ENCODE data around the gene RASA3.
"Not testable (repeated sequence)": the region's sequence is repeated elsewhere in the genome, so short reads cannot be mapped to it uniquely, and the experiment has no call there.

Gene RASA3

DNA sequence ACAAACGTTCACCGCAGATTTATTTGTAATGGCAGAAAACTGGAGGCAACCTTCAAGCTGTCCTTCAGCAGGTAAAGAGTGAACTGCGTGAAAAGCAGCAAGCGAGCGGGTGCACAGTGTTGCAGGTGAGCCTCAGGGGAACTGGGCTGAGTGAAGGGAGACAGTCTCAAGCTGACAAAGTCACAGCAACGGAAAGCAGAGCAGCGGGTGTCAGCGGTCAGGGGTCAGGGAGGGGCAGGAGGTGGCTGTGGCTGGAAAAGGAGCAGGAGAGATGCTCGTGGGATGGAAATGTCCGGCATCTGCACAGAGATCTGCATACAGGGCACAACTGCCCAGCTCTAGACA, 8.5 kb upstream of the RASA3 start:
- DNase-seq: no peak

- DNase-seq: no peak
Measured at GRCh38 chr13:114140131-114140905, 7.9 kb upstream of the RASA3 start.

DNA sequence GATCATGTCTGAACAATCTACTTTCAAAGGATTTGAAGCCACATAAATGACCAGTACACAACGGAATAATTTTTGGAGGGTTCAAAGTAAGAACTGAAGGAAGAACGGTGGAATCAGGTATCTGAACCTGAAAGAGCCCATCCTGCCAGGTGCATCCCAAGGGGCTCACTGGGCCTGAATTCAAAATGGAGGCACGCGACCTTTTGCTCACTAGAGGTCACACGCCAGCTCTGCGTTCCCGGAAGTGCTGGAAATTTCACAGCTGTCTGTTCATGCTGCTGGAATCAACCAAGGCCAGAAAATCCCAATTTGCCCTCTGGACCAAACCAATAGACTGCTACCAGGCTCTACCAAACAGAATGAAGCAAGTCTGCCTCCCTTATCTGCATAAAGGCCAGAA, 4.2 kb upstream of the RASA3 start:
- no peak for DNase-seq

- DNase-seq: no peak
Measured at GRCh38 chr13:114135731-114136171, 3.3 kb upstream of the RASA3 start.

DNA sequence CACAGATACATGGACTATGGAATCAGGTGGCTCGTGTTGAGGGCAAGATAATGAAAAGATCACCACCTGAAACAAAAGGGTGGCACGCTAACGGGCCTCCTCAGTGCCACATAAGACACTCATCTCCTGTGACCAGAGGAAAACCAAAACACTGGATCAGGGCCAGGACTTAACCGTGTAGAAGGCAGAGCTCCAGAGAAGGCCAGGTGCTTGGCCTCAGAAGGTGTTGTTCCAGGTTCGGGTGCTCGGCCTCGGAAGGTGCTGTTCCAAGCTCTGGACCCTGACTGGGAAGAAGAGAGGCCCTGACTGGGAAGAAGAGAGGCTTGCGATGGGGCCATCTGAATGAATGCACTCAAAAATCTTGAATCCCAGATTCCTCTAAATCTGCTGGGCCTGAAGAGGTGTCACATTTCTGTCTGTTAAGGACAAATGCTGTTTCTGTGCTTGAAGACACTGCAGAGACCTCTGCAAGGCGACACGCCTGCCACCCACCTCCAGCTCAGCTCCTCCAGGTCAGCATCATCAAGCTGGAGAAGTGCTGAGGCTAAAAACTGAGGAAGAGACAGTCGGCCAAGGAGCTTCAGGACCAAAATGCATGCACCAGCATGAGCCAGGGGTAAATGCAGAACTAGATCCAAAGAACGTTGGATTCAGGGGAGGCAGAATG, 2.7 kb upstream of the RASA3 start:
- DNase-seq: no peak

DNA sequence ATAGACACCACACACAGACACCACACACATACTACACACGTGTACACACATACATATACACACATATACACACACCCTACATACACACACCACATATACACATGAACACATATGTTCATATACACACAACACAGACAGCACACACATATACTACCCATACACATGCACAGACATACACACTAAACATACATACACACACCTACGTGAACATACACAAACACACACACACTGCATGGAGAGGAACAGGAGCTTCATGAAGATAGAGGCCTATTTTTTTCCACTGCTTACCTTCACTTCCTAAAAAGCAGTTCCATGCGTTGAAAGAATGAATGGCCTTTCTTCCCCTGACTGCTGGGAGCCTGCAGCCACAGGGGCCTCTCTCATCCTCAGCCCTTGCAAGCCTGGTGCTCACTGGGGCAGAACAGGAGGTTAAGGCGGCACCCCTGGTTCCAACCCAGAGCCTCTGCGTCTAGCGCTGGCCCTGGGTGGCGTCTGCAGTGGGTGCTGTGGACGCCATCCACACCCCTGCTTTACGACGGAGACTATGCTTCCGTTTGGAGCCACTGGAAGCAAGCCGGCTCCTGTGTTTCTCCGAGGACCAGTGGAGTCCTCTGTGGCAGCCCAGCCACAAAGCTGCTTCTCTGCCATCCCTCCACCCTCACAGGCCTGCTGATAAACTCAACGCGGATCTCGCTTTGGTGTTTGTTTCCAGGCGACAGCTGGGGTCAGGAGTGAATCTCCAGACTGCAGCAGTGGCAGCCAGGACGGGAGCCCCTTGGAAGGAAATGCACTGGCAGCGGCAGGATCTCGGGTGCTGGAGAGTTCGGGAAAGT, 1.9 kb upstream of the RASA3 start:
- DNase-seq: no peak

DNA sequence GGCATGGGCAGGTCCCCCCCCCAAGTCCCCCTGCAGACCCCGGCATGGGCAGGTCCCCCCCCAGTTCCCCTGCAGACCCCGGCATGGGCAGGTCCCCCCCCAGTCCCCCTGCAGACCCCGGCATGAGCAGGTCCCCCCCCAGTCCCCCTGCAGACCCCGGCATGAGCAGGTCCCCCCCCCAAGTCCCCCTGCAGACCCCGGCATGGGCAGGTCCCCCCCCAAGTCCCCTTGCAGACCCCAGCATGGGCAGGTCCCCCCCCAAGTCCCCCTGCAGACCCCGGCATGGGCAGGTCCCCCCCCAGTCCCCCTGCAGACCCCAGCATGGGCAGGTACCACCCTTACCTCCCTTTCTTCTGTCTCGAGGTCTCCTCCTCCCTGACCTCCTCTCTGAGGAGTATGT, 1.1 kb upstream of the RASA3 start:
- not testable (repeated sequence) for DNase-seq

DNA sequence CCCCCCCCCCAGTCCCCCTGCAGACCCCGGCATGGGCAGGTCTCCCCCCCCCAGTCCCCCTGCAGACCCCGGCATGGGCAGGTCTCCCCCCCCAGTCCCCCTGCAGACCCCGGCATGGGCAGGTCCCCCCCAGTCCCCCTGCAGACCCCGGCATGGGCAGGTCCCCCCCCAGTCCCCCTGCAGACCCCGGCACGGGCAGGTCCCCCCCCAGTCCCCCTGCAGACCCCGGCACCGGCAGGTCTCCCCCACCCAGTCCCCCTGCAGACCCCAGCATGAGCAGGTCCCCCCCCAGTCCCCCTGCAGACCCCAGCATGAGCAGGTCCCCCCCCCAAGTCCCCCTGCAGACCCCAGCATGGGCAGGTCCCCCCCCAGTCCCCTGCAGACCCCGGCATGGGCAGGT, 703 bp upstream of the RASA3 start:
- not testable (repeated sequence) for DNase-seq

DNA sequence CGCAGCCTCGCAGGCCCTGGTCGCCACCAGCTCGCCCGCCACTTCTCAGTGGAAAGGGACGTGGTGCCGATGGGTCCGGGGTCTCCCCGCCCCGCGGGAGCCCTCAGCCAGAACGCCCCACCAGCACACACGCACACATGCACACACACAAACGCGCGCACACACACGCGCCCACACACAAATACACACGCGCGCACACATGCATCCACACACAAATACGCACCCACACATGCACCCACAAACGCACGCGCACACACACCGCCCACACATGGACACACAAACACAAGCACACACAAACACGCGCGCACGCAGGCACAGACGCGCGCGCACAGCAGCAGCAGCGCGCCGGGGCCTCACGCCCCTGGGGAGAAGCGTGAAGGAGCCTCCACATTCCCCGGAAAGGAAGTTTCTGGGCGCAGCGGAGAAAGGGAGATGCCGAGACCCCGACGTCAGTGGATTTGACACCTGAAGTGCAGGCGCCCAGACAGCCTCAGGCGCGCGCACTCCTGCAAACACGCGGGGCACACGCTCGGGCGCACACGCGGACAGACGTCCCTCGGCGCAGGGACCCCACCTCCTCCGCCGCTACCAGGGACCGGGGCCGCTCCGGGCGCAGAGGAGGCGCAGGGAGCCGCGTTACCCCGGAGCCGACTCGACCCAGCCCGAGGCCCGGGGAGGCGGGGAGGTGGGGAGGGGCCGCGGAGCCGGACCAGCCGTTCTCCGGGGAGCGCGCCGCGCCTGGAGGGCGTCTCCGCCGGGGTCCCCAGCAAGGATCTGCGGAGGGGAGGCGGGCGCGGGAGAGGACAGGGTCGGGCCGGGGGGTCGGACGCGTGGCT, 622 bp downstream of the RASA3 start:
- no peak for DNase-seq

DNA sequence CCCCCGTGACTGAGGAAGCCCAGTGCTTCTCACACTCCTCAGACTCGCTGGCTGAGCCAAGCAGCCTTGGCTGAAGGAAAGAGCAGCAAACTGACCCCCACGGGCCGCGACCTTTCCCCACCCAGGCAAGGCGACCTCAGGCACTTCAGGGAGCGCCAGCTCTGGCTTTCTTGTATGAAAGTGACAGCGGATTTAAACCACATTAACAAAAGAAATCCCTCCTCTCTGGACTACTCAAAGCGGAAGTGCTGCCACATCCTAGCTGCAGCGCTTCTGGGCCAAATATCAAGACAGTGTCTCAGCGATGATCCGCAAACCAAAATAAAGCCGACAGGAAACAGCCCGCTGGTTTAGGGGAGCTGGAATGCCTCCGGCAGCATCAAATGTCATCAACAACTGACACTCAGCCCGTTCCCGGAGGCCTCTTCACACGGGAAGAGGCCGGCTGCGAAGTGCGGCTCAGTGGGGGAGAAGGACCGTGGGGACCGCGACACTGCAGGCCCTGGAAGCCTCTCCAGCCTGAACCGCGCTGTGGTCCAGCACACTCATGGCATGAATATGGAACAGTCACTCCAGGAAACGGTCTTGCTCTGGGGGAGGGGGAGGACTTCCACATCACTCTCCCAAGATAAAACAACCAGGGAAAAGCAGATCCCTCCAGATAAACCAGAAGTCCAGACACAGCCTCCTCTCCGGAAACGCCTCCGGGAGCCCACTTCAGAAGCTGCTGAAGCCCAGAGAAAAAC, 1.4 kb downstream of the RASA3 start:
- no peak for DNase-seq

DNA sequence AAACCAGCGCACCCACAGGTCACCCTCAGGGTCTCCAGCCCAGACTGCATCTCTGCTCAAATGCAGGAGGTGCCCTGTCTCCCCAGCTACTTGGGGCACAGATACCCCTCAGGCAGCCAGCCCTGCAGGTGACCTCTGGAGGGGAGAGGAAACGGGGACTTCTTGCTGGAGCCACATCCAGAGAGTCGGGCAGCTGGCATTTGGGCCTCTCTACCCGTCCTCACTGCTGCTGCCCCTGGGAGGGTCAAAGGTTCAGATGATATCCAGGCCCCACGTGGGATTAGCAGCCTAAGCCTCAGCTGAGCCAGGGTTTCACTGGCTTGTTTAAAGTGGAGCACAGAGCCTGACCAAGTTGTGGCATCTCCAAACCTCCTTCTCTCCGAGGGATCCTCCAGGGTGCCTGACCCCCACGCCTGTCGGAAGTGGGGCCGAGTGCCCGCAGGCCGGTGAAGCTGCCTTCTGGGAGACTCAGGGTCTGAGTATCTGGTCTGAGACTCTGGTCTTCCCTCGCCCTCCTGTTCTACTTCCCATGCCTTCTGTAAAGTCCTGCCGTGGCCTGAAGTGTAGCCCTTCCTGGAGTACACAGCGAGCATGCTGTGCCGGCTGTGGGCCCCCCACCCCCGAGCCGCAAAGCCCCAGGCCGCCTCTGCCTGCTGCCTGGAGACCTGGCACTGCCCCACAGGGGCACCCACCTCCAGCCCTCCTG, 2.1 kb downstream of the RASA3 start:
- no peak for DNase-seq

GRCh38 chr13:114129649-114130062, 2.8 kb downstream of the RASA3 start:
- no peak for DNase-seq

DNA sequence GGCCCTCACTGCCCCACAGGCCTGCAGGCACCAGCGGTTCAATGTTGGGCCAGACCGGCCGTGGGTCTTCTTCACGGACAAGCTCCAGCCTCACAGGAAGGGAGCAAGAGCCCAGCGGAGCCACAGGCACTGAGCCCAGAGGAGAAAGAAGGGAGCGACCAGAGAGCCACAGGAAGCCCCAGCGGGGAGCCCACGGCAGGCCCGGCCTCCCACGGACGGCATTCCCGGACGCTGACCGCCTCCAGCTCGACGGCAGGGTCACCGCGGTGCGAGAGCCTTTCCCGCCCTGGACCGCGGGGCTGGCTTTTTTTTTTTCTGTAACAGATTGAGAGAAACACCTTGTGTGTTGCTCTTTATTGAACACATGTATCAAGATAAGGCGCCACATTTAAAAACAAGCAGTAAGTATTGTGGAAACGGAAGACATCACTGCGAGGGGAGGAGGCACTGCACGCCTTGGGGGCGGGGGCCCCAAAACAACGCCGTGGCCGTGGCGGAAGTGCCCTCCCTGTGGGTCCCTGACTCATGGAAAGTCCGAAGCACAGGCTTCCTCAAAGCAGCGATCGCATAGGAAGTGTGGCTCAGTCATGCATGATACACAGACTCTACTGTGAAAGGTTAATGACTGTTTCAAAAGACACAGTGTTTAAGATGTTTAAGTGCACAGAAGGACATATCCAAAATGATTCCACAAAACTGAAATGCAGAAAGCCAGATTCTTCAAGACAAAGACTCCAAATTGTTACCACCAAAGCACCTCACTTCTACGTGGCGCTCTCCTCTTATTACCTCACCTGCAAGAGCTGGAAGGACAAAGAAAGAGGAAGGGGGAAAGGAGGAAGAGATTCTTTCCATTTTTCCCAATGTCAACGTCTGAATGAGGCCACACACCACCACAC, 3.5 kb downstream of the RASA3 start:
- no peak for DNase-seq

DNA sequence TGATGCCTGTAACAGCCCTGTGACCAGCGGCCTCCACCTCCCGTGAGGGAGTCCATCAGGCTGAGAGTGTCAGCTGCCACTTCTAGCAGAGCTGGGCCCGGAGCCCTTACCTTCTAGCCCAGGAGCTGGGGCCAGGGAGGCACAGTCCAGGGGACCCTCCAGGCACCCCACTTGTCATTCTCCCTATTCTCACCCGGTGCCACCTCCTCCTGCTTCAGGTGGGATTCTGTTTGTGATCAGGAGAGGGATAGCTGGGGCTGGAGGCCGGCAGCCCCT, 4.1 kb downstream of the RASA3 start:
- DNase-seq: no peak

GRCh38 chr13:114127473-114128347, 4.7 kb downstream of the RASA3 start:
- no peak for DNase-seq

DNA sequence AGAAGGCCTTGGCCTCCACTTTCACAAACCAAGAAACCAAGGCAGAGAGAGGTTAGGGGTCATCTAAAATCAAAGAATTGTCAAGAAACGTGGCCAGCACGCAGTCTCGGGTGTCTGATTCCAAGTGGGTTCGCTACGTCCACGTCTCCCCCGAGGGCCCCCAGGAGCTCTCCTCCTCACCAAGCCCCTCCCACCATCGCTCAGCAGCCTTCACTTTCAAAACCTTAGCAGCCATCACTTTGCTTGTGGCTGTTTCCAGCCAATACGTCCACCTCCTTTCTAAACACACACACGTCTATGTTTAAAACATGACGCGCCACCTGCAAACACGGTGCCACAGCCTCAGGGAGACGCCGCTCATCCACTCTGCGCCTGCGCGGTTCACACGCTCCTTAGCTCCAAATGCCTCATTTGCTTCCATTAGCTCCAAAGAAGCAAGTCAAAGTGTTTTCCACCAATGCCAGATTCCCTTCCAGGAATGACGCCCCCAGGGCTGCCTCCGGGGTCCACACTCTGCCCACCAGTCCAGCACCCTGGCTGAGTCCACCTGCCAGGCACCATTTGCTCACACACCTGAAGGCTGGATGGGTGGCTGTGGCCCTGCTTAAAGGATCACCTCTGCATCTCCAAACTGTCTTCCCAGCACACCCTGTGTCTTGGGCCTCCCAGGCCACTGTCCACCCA, 5.5 kb downstream of the RASA3 start:
- no peak for DNase-seq

DNA sequence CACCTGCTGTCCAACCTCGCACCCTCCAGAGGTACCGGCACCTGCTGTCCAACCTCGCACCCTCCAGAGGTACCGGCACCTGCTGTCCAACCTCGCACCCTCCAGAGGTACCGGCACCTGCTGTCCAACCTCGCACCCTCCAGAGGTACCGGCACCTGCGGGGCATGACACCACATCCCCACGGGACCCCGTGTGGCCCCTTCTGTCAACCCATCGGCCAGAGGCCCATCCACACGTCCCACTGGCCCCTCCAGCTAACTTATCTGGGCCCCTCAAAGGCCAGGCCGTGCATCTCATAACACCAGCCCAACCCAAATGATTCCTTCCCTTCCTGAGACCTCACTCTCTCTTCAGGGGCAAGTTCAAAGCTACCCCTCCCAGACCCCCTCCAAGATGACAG, 6.3 kb downstream of the RASA3 start:
- not testable (repeated sequence) for DNase-seq

- DNase-seq: no peak
Measured at GRCh38 chr13:114125589-114125988, 6.8 kb downstream of the RASA3 start.

DNA sequence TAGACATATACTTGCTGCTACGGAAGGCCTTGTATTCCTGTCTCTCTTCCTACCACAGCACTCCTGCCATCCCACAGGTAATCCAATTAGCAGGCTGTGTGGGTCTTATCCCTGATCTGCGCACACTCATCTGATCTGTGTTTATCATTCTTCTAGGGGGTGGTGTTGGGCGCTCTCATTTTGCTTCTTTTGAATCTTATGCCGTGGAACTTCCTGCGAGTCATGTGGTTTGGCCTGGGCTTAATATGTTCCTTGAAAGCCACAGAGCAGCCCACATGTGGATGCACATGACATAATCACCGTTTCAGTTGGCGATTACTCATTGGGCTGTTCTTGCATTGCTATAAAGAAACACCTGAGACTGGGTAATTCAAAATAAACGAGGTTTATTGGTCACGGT, 7.5 kb downstream of the RASA3 start:
- no peak for DNase-seq

Measured in NCI-H510A treated with DMSO at 0.1 percent for 48 hours (cell line).